SW480 (cell line): Measurements from ENCODE around the gene PFKFB4.

Experiments used
- DNase-seq: peaks from one replicate; pipeline ENCODE4 v3.0.0-alpha.2; 2016; ENCODE audit warnings: low spot score

The PFKFB4 gene

DNA sequence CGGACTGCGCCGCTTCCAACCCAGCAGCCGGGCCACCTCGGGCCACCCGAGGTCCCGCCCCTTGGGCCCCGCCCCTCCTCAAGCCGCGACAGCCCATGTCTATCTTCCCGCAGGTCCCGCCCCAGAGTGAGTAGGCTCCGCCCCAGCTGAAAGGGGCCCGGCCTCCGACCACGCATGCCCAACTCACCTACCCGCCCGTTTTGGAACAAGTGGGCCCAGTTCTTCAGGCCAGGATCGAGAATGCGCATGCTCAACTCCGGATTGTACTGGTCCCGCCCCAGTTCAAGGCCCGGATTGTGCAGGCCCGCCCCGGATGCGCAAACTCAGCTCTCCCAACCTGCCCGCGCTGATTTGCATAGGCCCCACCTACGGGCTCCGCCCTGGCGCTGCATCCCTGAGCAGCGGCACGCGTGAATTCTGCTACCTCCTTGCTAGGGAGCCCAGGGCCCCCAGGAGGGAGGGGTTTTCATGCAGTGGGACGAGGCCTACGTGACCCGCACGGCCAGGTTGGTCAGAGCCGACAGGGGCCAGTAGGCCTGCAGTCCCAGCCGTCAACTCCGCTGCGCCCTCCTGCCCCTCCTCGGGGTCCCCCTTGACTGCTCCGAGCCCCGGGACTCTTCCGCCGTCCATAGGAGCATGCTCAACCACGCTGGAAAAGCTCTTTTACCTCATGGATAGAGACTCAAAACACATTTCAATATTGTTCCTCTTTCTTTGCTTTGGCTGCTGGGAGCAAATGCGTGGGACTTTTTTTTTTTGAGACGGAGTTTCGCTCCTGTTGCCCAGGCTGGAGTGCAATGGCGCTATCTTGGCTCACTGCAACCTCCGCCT lies at the start of gene PFKFB4:
Gene PFKFB4, minus strand, starts transcription at position 8 of the 831 bp plus-strand sequence. CDS start 26 bp downstream, outside the sequence.
- peak; percentile 99 for DNase-seq

GRCh38 chr3:48601622-48601994 lies 45.0 kb upstream of the PFKFB4 start:
- DNase-seq, result no peak

DNA sequence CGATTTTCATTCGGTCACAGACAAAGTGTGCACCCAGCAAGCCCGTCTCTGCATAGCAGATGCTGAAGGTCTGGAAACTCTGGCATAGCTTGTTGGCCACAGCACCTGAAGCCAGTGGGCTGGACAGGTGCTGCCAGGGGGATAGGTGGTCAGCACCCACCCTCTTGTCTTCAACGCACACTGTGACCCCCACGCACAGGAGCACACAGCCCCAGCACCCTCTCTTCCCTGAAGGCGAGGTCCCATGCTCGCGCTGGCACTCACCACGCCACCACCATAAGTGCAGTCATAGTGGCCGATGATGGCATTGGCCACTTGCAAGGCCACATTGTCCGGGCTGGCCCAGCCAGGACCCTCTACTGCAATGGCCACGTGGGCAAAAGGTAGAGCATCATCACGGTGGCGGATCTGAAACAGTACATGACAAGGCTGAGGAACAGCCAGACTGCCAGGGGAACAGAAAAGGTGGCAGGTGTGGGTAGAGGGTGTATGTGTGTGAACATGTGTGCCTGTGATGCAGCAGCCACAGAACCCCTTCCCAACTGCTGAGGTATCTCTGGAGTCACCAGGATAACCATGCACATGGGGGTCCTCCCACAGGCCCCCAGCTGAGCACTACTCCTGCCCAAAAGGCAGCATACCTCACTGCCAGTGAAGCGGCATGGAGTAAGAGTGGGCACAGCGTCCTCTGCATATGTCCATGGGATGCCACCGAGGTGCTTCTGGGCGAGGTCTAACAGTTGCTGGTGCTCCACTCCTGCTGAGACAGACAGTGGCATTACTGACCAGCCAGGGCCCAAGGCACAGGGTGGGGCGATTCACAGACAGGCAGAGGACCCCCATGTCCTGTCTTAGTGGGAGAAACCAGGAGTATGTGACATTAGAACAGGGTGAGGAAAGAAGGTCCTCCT lies 44.4 kb upstream of the PFKFB4 start:
- no peak for DNase-seq

DNA sequence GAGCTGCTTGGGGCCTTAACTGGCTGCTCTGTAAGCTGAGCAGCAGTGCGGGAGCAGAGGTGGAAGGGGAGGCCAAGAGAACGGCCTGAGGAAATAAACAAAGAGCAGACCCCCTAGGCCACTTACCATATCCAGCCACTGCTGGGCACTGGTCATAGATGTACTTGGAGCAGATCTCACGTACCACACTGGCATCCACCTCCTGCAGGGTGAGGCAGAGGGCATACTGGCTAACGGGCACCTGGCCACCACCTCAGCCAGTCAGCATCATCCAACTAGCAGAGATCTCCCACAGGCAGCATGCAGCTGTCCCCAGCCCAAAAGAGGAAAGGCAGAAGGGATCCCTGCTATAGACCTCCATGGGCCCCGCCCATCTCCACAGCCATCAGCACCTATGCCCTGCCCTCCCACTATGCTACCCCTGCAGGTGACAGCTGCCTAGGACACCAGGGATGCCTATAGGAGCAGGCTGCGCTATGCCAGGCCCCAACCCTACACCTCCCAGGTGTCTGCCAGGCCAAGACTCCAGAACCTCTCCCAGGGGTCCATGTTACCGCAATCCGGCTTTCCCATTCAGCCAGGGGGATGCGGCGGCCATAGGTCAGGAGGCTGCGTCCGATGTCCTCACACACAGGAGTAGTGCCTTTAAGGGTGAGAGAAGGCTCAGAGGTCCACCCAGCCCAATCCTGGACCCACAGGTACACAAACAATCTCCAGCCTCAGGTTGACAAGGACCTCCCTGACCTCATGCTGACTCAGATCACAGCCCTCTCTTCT lies 43.1 kb upstream of the PFKFB4 start:
- DNase-seq, result no peak

DNA sequence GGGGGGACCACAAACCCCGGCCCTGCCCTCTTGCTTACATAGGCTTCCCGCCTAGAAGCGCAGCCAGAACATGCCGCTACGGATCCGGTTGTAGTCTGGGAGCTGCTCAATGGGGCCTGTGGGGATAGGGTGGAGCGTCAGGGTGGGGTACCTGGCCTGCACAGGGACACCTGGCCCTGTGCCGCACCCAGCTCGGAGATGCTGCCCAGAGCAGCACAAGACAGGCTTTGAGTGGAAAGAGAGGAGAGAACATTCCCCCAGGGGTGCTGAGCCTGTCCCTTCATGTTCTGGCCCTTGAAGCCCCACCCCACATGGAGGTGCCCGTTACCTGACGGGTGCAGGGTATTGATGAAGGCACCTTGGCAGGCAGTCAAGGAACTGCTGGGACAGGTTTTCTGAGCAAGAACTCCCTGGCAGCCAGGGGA lies 42.5 kb upstream of the PFKFB4 start:
- no peak for DNase-seq

GRCh38 chr3:48598323-48599076 lies 41.9 kb upstream of the PFKFB4 start:
- DNase-seq, result peak; percentile 26

DNA sequence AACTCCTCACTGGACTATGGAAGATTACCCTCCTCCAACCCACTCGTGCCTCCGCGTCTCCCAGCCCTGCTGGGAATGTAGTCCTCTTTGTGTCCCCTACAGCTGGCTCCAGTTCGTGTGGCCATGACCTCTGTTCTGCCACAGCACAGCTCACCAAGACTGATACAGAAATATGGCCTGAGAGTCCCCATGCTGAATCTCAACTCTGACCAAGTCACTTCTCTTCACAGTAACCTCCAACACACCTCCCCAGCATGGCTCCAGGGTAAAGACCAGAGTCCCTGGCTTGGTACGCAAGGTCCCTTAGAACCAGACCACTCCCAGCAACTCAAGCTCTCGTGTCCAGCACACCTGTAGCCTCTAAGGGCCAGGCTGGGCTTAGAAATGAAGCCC lies 40.8 kb upstream of the PFKFB4 start:
- DNase-seq, result no peak

GRCh38 chr3:48596676-48597407 lies 40.2 kb upstream of the PFKFB4 start:
- DNase-seq, result no peak

GRCh38 chr3:48596157-48596556 lies 39.6 kb upstream of the PFKFB4 start:
- peak; percentile 27 for DNase-seq

- DNase-seq, result peak; percentile 92
These were observed 39.0 kb upstream of the PFKFB4 start for GRCh38 chr3:48595526-48596121.

DNA sequence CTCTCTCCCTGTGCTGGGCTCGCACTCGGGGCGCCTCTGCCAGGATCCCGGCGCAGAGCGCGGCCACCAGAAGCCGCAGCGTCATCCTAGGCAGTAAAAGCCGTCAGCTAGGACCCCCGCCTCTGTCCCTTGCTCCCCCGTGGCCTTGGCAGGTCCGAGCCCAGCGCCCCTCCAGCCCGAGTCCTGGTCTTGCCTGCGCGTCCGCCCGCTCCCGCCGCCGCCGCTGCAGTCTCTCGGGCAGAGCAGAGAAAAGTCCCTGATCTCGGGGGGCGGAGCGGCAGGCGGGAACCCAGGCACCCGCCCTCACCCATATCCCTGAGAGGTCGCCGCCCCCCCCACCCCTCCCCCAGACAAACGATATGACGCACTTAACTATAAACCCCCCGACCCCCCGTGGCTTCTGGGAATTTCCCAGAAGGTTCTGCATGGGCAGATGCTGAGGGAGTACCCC lies 38.5 kb upstream of the PFKFB4 start, which contains the start of gene COL7A1:
Gene COL7A1, minus strand, starts transcription at position 255 of the 451 bp plus-strand sequence. Its CDS starts 170 bp downstream, at position 85.
- DNase-seq, result no peak

- no peak for DNase-seq
These were observed 37.9 kb upstream of the PFKFB4 start for GRCh38 chr3:48594417-48595049.

- DNase-seq, result no peak
These were observed 36.7 kb upstream of the PFKFB4 start for GRCh38 chr3:48593337-48593736.

DNA sequence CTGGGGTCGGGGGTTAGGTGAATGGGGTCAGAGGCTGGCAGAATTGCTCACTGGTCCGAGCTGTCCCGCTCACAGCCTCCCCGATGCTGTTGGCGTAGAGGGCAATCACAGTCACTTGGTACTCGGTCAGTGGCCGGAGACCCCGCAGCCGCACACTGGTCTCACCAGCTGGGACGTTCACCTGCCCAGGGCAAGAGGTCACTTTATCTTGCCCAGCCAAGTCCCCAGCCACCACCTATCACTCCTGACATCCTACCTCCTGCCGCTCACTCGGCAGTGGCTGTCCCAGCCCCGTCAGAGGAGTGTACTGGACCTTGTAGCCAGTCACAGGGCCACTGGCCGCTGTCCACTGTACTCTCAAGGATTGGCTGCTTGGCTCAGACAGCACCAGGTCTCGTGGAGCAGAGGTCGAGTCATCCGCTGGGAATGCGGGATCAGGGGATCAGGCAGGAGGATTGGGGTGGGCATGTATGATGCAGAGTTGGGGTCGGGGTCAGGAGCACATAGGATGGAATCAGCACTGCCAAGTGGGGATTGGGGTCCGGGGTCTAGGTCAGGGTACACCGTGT lies 36.0 kb upstream of the PFKFB4 start:
- DNase-seq, result no peak

GRCh38 chr3:48591886-48592518 lies 35.4 kb upstream of the PFKFB4 start:
- no peak for DNase-seq

GRCh38 chr3:48591436-48591835 lies 34.8 kb upstream of the PFKFB4 start:
- DNase-seq, result no peak

DNA sequence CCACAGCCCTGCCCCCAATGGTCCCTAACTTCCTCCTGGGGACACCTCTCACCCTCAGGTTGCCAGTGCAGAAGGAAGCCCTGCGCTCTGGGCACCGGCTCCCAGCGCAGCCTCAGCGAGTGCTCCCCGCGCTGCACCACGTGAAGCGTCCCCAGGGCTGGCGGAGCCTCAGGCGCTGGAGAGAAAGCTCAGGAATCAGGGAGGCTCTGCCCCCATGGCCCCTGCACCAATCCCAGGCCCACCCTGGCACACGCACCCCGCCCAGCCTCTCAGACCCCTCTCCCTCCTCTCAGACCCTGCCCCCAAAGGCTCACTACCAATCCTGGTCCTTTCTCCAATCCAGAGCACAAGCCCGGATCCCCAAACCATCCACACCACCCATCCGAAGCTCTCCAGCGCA lies 31.6 kb upstream of the PFKFB4 start:
- DNase-seq, result no peak

DNA sequence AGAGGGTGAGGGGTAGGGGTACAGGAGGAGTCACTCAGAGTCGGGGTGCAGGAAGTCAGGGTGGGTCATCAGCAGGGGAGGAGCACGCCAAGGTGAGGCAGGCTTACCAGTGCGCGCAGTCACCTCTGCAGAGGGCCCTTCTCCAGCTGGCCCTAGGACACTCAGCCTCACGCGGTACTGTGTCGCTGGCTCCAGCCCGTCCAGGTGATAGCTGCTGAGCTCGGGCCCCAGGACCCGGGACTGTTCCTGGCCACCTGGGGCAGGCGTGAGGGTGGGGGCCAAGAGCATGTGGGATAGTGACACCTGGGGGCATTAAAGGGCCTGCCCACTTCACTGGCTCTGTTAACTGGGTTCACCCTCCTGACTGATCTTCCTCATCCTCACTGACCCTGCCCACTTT lies 31.1 kb upstream of the PFKFB4 start:
- no peak for DNase-seq

- DNase-seq, result no peak
These were observed 28.8 kb upstream of the PFKFB4 start for GRCh38 chr3:48585411-48585810.
